ENCODE data around the gene RBM43.

- no peak for TF ChIP-seq USF2 (CRISPR knock-in tag; IDR thresholded peaks at IDR 0.05)
- TF ChIP-seq HES1 (IDR thresholded peaks at IDR 0.05; ENCODE audit: low read depth) = no peak
- TF ChIP-seq CTCF (IDR thresholded peaks at IDR 0.05 in 2 of 3, conservative IDR thresholded peaks at IDR 0.05 in 1 of 3; ENCODE audit: insufficient read depth in 2 of 3, low read depth in 1 of 3, low read length in 3 of 3) = no peak
- no peak for TF ChIP-seq RFX5 (IDR thresholded peaks at IDR 0.05; ENCODE audit: low read depth, low read length)
- TF ChIP-seq POLR2AphosphoS5 (IDR thresholded peaks at IDR 0.05; ENCODE audit: control insufficient read depth, insufficient read depth, low read depth, low read length) = no peak
- no peak for TF ChIP-seq RBFOX2 (IDR thresholded peaks at IDR 0.05; ENCODE audit: low read depth, low read length)
Observed at GRCh38 chr2:151306621-151307020, 45.0 kb upstream of the RBM43 start.

Data from K562 (cell line).